ENCODE measurements around the gene LYPD4. TPM values are rescaled to one million over a fixed set of nuclear protein-coding genes. Genes with fewer than 3 reads are reported as not detected.

The LYPD4 gene
- total and polyA plus RNA-seq, 8 donors, result not detected

DNA sequence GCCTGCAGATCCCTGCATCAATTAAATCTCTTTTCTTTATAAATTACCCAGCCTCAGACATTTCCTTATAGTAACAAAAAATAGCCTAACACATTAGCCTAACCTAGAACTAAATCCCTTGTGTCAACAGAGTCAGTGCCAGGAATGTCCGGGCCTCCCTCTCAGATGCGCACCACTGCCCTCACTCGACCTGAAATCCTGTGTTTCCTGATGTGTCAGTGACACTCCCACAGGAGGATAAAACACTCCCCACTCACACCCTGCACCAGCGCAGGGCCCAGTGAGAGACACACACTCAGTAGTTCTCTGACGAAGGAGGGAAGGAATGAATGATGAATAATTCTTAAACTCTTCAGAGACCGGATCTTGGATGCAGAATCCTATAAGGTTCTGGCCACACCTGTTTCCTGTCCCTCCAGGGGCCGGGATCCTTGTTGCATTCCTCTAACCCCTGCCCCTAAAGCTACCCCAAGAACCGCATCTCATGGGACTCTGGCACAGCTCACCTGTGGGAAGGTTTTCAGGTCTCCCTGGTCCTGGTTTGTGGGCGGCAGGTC, 45.0 kb downstream of the LYPD4 start:
- Histone ChIP-seq H3K4me1 (no peaks in the 10 kb centered on the region), H3K9me3 (no peaks in the 10 kb centered on the region), H3K27me3 (no peaks in the 10 kb centered on the region), H3K27ac (no peak overlapping the region), H3K36me3 (no peaks in the 10 kb centered on the region), H3K4me3 (no peak overlapping the region)
- peak in 2 of 4 donors; percentile 44 to 54 for ATAC-seq
- WGBS, 2 donors, result 46 to 50% methylated on average over 9 of the region's 9 CpGs
- intact Hi-C loops (cut with DNase I), result no loop called here
- no peak for DNase-seq
- TF ChIP-seq, protein P1, sequence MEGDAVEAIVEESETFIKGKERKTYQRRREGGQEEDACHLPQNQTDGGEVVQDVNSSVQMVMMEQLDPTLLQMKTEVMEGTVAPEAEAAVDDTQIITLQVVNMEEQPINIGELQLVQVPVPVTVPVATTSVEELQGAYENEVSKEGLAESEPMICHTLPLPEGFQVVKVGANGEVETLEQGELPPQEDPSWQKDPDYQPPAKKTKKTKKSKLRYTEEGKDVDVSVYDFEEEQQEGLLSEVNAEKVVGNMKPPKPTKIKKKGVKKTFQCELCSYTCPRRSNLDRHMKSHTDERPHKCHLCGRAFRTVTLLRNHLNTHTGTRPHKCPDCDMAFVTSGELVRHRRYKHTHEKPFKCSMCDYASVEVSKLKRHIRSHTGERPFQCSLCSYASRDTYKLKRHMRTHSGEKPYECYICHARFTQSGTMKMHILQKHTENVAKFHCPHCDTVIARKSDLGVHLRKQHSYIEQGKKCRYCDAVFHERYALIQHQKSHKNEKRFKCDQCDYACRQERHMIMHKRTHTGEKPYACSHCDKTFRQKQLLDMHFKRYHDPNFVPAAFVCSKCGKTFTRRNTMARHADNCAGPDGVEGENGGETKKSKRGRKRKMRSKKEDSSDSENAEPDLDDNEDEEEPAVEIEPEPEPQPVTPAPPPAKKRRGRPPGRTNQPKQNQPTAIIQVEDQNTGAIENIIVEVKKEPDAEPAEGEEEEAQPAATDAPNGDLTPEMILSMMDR (IDR thresholded peaks at IDR 0.05), result no peak
- no peak for FAIRE-seq

DNA sequence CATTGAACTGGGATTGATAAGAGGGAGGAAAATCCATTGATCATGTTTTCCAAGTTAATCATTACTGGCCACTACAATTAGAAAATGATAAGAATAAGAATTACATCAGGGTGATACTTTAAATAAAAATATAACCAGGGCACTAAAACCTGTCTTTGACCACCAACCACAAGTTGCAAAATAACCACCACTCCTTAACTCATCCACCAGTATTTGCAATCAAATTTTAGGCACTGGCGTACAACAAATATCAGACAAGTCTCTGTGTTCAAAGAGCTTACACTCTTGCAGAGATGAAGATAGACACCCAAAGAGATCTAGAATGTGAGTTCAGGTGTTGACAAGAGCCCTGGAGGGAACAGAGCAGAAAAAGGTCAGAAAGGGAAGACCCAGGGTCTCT, 47.6 kb downstream of the LYPD4 start:
- DNase-seq (no peak), FAIRE-seq (no peak), ATAC-seq (no peak)
- H3K36me3 ChIP-seq, result no peaks in the 10 kb centered on the region
- no peaks in the 10 kb centered on the region for H3K27me3 ChIP-seq
- no peak overlapping the region for H3K27ac ChIP-seq
- intact Hi-C loops (cut with DNase I), result no loop called here
- H3K4me3 ChIP-seq, result no peak overlapping the region
- TF ChIP-seq, protein P1 (IDR thresholded peaks at IDR 0.05), result no peak
- WGBS, 2 donors, result 79 to 85% methylated on average over 1 of the region's 1 CpG
- H3K4me1 ChIP-seq, result peaks cover 0 to 5% (median 0%) of the 10 kb centered on the region in 3 donors
- no peaks in the 10 kb centered on the region for H3K9me3 ChIP-seq

DNA sequence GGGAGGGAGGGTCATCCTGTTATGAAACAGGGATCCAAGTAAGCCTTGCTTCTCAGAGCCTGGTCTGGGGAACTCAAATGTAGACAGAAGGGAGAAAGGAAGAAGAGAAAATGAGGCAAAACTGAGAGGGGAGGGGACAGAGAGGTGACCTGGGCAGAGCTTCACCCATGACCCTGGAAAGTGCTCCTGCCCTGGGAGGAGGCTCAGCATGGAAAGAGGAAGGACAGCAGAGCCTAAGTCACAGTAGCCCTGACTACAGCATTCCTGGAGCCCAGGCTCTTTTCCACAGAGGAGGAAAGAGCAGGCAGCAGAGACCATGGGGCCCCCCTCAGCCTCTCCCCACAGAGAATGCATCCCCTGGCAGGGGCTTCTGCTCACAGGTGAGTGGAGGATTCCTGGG, 48.1 kb downstream of the LYPD4 start, which contains the start of gene CEACAM3:
Gene CEACAM3 (plus strand): TSS at position 226 of the 400 bp plus-strand sequence. CDS start 91 bp downstream, at position 317.
- Histone ChIP-seq H3K4me1 (peaks cover 0 to 5% (median 0%) of the 10 kb centered on the region in 3 donors), H3K36me3 (no peaks in the 10 kb centered on the region), H3K27me3 (no peaks in the 10 kb centered on the region), H3K9me3 (no peaks in the 10 kb centered on the region), H3K4me3 (no peak within 1 kb of the TSS), H3K27ac (no peak within 1 kb of the TSS)
- TF ChIP-seq, protein P1 (IDR thresholded peaks at IDR 0.05), result no peak
- intact Hi-C loops (cut with DNase I), result no loop called here
- DNase-seq, result no peak
- peak in 2 of 4 donors; percentile 21 to 31 for ATAC-seq
- FAIRE-seq, result no peak

DNA sequence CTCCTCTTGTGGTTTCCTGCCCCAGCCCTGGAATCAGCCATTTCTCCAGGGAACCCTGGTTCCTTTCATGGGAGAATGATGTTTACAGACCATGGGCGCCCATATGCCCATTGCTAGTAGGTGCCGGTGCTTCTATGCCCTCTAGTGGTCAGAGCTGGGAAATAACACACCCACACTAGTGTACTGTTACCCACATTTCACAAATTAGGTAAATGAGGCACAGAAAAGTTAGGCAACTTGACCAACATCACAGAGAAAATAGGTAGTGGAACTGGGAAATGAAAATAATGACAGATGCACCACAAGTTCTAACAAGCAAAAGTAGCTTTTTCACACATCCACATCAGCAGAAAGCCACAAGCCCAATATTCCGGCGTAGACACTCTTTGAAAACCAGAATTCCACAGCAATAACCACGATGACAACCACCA, 49.4 kb downstream of the LYPD4 start:
- Histone ChIP-seq H3K27ac (no peak overlapping the region), H3K4me3 (no peak overlapping the region), H3K36me3 (no peaks in the 10 kb centered on the region), H3K27me3 (no peaks in the 10 kb centered on the region), H3K4me1 (peaks cover 0 to 5% (median 0%) of the 10 kb centered on the region in 3 donors), H3K9me3 (no peaks in the 10 kb centered on the region)
- ATAC-seq (peak; percentile 75 to 90 (median 84)), DNase-seq (peak in 2 of 6 donors; percentile 33 to 56), FAIRE-seq (peak; percentile 53)
- TF ChIP-seq, protein P1 (IDR thresholded peaks at IDR 0.05), result peak; percentile 54 to 69 (median 64)
- intact Hi-C loops (cut with DNase I), result no loop called here
- WGBS, 2 donors, result 40 to 46% methylated on average over 5 of the region's 5 CpGs

DNA sequence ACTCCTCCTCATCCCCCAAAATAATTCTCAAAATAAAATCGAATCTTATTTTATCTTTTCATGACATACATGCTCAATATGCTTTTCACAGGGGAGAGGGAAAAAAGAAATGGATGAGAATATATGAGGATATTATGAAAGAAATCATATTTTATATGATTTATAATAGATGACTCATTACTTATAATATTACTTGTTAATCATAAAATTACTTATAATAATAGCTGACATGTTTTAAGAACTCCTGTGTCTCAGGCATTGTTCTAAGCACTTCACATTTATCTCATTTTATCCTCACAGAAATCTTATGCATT, 51.1 kb downstream of the LYPD4 start:
- intact Hi-C loops (cut with DNase I), result no loop called here
- DNase-seq (no peak), FAIRE-seq (no peak), ATAC-seq (no peak)
- WGBS, 2 donors, result 0 to 4% methylated on average over 1 of the region's 1 CpG
- Histone ChIP-seq H3K4me1 (peaks cover 0 to 5% (median 0%) of the 10 kb centered on the region in 3 donors), H3K36me3 (no peaks in the 10 kb centered on the region), H3K27me3 (no peaks in the 10 kb centered on the region), H3K27ac (no peak overlapping the region), H3K4me3 (no peak overlapping the region), H3K9me3 (no peaks in the 10 kb centered on the region)
- TF ChIP-seq, protein P1 (IDR thresholded peaks at IDR 0.05), result no peak
